ENCODE measurements around the gene DDA1.

DDA1 gene

DNA sequence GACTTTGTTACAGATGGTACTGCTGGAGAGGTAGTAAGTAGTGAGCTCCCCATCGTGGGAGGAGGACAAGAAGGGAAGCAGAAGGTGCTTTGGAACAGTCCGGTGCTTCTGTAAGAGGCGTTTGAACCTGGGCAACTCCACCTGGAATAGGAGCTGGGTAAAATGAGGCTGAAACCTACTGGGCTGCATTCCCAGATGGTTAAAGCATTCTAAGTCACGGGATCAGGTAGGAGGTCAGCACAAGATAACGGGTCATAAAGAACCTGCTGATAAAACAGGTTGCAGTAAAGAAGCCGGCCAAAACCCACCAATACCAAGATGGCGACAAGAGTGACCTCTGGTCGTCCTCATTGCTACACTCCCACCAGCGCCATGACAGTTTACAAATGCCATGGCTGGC lies 22.6 kb upstream of the DDA1 start:
- TF ChIP-seq POLR2AphosphoS5 (IDR thresholded peaks at IDR 0.05; ENCODE audit: low read depth, low read length) (no peak), SIN3A (IDR thresholded peaks at IDR 0.05; ENCODE audit: borderline replicate concordance, insufficient read depth, low read length) (no peak), FOXP2 (optimal IDR thresholded peaks at IDR 0.05; ENCODE audit: borderline replicate concordance, extremely low read depth, extremely low read length, insufficient read depth) (no peak), TAF1 (IDR thresholded peaks at IDR 0.05; ENCODE audit: borderline replicate concordance, insufficient read depth, low read length) (no peak)
- TF ChIP-seq, protein P1, sequence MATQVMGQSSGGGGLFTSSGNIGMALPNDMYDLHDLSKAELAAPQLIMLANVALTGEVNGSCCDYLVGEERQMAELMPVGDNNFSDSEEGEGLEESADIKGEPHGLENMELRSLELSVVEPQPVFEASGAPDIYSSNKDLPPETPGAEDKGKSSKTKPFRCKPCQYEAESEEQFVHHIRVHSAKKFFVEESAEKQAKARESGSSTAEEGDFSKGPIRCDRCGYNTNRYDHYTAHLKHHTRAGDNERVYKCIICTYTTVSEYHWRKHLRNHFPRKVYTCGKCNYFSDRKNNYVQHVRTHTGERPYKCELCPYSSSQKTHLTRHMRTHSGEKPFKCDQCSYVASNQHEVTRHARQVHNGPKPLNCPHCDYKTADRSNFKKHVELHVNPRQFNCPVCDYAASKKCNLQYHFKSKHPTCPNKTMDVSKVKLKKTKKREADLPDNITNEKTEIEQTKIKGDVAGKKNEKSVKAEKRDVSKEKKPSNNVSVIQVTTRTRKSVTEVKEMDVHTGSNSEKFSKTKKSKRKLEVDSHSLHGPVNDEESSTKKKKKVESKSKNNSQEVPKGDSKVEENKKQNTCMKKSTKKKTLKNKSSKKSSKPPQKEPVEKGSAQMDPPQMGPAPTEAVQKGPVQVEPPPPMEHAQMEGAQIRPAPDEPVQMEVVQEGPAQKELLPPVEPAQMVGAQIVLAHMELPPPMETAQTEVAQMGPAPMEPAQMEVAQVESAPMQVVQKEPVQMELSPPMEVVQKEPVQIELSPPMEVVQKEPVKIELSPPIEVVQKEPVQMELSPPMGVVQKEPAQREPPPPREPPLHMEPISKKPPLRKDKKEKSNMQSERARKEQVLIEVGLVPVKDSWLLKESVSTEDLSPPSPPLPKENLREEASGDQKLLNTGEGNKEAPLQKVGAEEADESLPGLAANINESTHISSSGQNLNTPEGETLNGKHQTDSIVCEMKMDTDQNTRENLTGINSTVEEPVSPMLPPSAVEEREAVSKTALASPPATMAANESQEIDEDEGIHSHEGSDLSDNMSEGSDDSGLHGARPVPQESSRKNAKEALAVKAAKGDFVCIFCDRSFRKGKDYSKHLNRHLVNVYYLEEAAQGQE (IDR thresholded peaks at IDR 0.05; ENCODE audit: insufficient read depth in 1 of 2, low read depth in 2 of 2, low read length in 2 of 2): no peak

DNA sequence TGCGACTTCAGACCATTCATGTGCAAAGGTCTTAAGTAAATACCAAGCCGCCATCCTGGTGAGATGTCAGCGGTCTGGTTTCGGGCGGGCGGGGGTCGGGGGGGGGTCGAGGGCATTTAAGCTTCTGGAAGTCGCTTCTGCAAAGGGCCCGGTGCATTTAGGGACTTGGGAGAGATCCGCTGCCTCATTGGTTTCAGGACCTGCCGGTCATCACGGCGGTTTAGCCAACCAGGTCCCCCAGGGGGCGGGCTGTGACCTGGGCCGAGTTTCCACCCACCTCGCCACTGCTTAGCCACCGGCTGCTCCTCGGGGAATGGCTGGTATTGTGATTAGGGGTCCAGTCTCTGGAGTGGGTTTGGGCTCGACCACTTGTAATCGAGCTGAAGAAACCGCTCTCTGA lies 19.9 kb upstream of the DDA1 start:
- TF ChIP-seq, protein P1 (IDR thresholded peaks at IDR 0.05; ENCODE audit: insufficient read depth in 1 of 2, low read depth in 2 of 2, low read length in 2 of 2): no peak
- TF ChIP-seq FOXP2 (optimal IDR thresholded peaks at IDR 0.05; ENCODE audit: borderline replicate concordance, extremely low read depth, extremely low read length, insufficient read depth) (no peak), POLR2AphosphoS5 (IDR thresholded peaks at IDR 0.05; ENCODE audit: low read depth, low read length) (no peak), TAF1 (IDR thresholded peaks at IDR 0.05; ENCODE audit: borderline replicate concordance, insufficient read depth, low read length) (no peak), SIN3A (IDR thresholded peaks at IDR 0.05; ENCODE audit: borderline replicate concordance, insufficient read depth, low read length) (no peak)

DNA sequence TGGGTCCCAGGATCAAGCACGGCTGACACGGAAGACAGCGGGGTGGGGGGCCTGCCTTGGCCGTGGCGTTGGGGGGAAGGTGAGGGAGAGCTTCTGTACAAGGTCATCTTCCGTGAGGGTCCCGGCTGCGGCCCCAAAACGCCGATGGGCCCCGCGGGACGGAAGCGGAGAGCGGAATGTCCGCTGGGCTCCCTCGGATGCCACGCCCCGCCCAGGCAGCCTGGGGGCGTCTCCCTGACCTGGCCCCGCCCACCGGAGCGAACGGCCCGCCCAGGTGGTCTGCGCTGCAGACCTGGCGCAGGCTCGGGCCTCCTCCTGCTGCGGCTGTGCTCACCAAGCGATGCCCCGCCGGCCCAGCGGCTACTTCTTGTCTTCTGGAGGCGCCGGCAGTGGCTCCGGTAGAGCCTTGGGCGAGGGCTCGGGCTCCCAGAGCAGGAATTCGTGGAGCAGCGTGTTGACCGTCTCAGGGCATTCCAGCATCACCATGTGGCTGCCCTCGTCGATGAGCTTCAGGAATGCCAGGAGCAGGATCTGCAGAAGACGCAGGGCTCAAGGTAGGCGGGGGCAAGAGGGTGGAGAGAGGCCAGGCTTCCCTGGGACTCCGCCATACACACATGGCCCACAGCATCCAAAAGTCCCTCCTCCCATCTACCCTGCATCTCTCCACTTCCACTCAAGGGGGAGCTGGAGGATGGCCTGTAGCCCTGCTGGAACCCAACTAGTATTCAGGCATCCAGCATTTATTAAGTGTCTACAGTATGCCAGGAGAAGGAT lies 16.9 kb upstream of the DDA1 start:
- TF ChIP-seq POLR2AphosphoS5 (IDR thresholded peaks at IDR 0.05; ENCODE audit: low read depth, low read length) (peak; percentile 93), TAF1 (IDR thresholded peaks at IDR 0.05; ENCODE audit: borderline replicate concordance, insufficient read depth, low read length) (0 out of 2 replicates have a peak, but pooled peaks have one; percentile 28), FOXP2 (optimal IDR thresholded peaks at IDR 0.05; ENCODE audit: borderline replicate concordance, extremely low read depth, extremely low read length, insufficient read depth) (peak; percentile 77), SIN3A (IDR thresholded peaks at IDR 0.05; ENCODE audit: borderline replicate concordance, insufficient read depth, low read length) (no peak)
- TF ChIP-seq, protein P1 (IDR thresholded peaks at IDR 0.05; ENCODE audit: insufficient read depth in 1 of 2, low read depth in 2 of 2, low read length in 2 of 2): no peak; a peak in 1 of 4 replicates

DNA sequence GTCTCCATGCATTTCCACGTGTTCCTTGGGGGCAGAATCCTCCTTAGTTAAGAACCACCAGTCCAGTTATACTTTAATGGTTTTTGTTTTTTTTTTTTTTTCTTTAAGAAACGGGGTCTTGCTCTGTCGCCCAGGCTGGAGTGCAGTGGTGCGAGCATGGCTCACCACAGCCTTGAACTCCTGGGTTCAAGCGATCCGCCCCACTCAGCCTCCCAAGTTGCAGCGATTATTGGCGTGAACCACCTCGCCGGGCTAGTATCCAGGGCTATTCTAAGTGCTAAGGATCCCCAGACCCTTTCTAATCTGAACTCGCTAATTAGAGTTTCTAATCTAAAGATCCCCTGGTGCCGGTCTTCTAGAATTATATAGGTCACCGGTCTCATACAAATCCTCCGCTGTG lies 15.8 kb upstream of the DDA1 start:
- TF ChIP-seq TAF1 (IDR thresholded peaks at IDR 0.05; ENCODE audit: borderline replicate concordance, insufficient read depth, low read length): no peak
- TF ChIP-seq POLR2AphosphoS5 (IDR thresholded peaks at IDR 0.05; ENCODE audit: low read depth, low read length): no peak
- no peak for TF ChIP-seq FOXP2 (optimal IDR thresholded peaks at IDR 0.05; ENCODE audit: borderline replicate concordance, extremely low read depth, extremely low read length, insufficient read depth)
- no peak for TF ChIP-seq SIN3A (IDR thresholded peaks at IDR 0.05; ENCODE audit: borderline replicate concordance, insufficient read depth, low read length)
- TF ChIP-seq, protein P1 (IDR thresholded peaks at IDR 0.05; ENCODE audit: insufficient read depth in 1 of 2, low read depth in 2 of 2, low read length in 2 of 2): no peak

Data from PFSK-1 (cell line).